H9 (cell line): Measurements from ENCODE around the gene IGF2. TPM values are rescaled to one million over a fixed set of nuclear protein-coding genes. Genes with fewer than 3 reads are reported as not detected.

ENCODE experiments used
- DNase-seq: peaks from one replicate; pipeline ENCODE4 v3.0.0-alpha.2; 2017
- H2AFZ ChIP-seq: one replicate; pipeline ENCODE4 v1.6.1; 2013; ENCODE audit warnings: mild to moderate bottlenecking, low read length, control low read depth, moderate library complexity
- H2AK5ac ChIP-seq: 2 replicates; pipeline ENCODE4 v1.6.1; 2013; ENCODE audit warnings: low read length, control low read depth, mixed read lengths; ENCODE audit not compliant: insufficient read length
- H2BK120ac ChIP-seq: one replicate; pipeline ENCODE4 v1.6.1; 2013; ENCODE audit warnings: low read depth, mild to moderate bottlenecking, low read length, control low read depth, inconsistent platforms; ENCODE audit not compliant: poor library complexity, severe bottlenecking
- H2BK12ac ChIP-seq: 2 replicates; pipeline ENCODE4 v1.6.1; 2013; ENCODE audit warnings: low read length, control low read depth, mixed read lengths, low read depth; ENCODE audit not compliant: insufficient read length
- H2BK15ac ChIP-seq: 2 replicates; pipeline ENCODE4 v1.6.1; 2013; ENCODE audit warnings: low read depth, low read length, control low read depth
- H2BK20ac ChIP-seq: one replicate; pipeline ENCODE4 v1.6.1; 2013; ENCODE audit warnings: low read depth, mild to moderate bottlenecking, low read length, control low read depth, inconsistent platforms; ENCODE audit not compliant: poor library complexity, severe bottlenecking
- H2BK5ac ChIP-seq: 2 replicates; pipeline ENCODE4 v1.6.1; 2013; ENCODE audit warnings: low read length, control low read depth, mixed read lengths; ENCODE audit not compliant: insufficient read length
- H3K14ac ChIP-seq: 2 replicates; pipeline ENCODE4 v1.6.1; 2013; ENCODE audit warnings: low read length, control low read depth; ENCODE audit not compliant: insufficient read depth
- H3K18ac ChIP-seq: 2 replicates; pipeline ENCODE4 v1.6.1; 2013; ENCODE audit warnings: low read depth, mild to moderate bottlenecking, mixed read lengths, low read length, control low read depth; ENCODE audit not compliant: insufficient read length
- H3K23ac ChIP-seq: 2 replicates; pipeline ENCODE4 v1.6.1; 2013; ENCODE audit warnings: low read length, control low read depth, mixed read lengths, low read depth; ENCODE audit not compliant: insufficient read length
- H3K23me2 ChIP-seq: 2 replicates; pipeline ENCODE4 v1.6.1; 2013; ENCODE audit warnings: low read depth, mild to moderate bottlenecking, mixed read lengths, low read length, control low read depth; ENCODE audit not compliant: insufficient read length, poor library complexity, severe bottlenecking
- H3K27ac ChIP-seq: 2 replicates; pipeline ENCODE4 v1.5.1; 2013; ENCODE audit warnings: low read length, control low read depth, mixed read lengths, low read depth; ENCODE audit not compliant: insufficient read length
- H3K27me3 ChIP-seq: 2 replicates; pipeline ENCODE4 v1.6.1; 2013; ENCODE audit warnings: low read length, control low read depth, inconsistent platforms; ENCODE audit not compliant: insufficient read depth
- H3K4ac ChIP-seq: 2 replicates; pipeline ENCODE4 v1.6.1; 2013; ENCODE audit warnings: low read depth, mild to moderate bottlenecking, control low read depth, inconsistent platforms, low read length, moderate library complexity
- H3K4me1 ChIP-seq: 2 replicates; pipeline ENCODE4 v1.6.1; 2013; ENCODE audit warnings: low read length, control low read depth, inconsistent platforms; ENCODE audit not compliant: insufficient read depth
- H3K4me2 ChIP-seq: 2 replicates; pipeline ENCODE4 v1.6.1; 2013; ENCODE audit warnings: low read length, control low read depth, mixed read lengths; ENCODE audit not compliant: insufficient read length, insufficient read depth
- H3K56ac ChIP-seq: 2 replicates; pipeline ENCODE4 v1.6.1; 2013; ENCODE audit warnings: low read depth, mild to moderate bottlenecking, mixed read lengths, low read length, control low read depth; ENCODE audit not compliant: insufficient read length
- H3K79me1 ChIP-seq: 2 replicates; pipeline ENCODE4 v1.6.1; 2013; ENCODE audit warnings: low read depth, mild to moderate bottlenecking, moderate library complexity, low read length, control low read depth, inconsistent platforms; ENCODE audit not compliant: insufficient read depth, poor library complexity, severe bottlenecking
- H3K79me2 ChIP-seq: 2 replicates; pipeline ENCODE4 v1.6.1; 2013; ENCODE audit warnings: low read length, control low read depth, inconsistent platforms; ENCODE audit not compliant: insufficient read depth
- H3K9ac ChIP-seq: 2 replicates; pipeline ENCODE4 v1.6.1; 2013; ENCODE audit warnings: low read length, control low read depth, mixed read lengths; ENCODE audit not compliant: insufficient read length; ENCODE audit errors: extremely low read depth
- H3K9me3 ChIP-seq: one replicate; pipeline ENCODE4 v1.6.1; 2013; ENCODE audit warnings: low read depth, low read length, inconsistent platforms; ENCODE audit not compliant: control insufficient read depth
- H3T11ph ChIP-seq: one replicate; pipeline ENCODE4 v1.6.1; 2013; ENCODE audit warnings: mild to moderate bottlenecking, low read length, control low read depth, inconsistent platforms
- H4K20me1 ChIP-seq: one replicate; pipeline ENCODE4 v1.6.1; 2013; ENCODE audit not compliant: control insufficient read depth, insufficient read length, insufficient read depth
- H4K5ac ChIP-seq: 2 replicates; pipeline ENCODE4 v1.6.1; 2013; ENCODE audit warnings: low read depth, mild to moderate bottlenecking, mixed read lengths, low read length, control low read depth; ENCODE audit not compliant: insufficient read length
- H4K8ac ChIP-seq: replicated peaks from 2 replicates; pipeline ENCODE4 v1.6.1; 2013; ENCODE audit warnings: low read length, control low read depth, mixed read lengths, low read depth; ENCODE audit not compliant: insufficient read length
- H4K91ac ChIP-seq: 2 replicates; pipeline ENCODE4 v1.6.1; 2013; ENCODE audit warnings: low read depth, mild to moderate bottlenecking, moderate library complexity, mixed read lengths, low read length, control low read depth; ENCODE audit not compliant: insufficient read length
- H3K27ac Mint-ChIP-seq, 3 experiments: 2 replicates in 2 of 3; 3 replicates in 1 of 3; pipeline ENCODE4 v1.8.0; 2020 to 2021; ENCODE audit warnings: mixed read lengths in 3 of 3, mild to moderate bottlenecking in 1 of 3, moderate library complexity in 1 of 3
- H3K27me3 Mint-ChIP-seq: 2 replicates; pipeline ENCODE4 v1.8.0; 2021; ENCODE audit warnings: low read depth, mild to moderate bottlenecking, moderate library complexity, mixed read lengths
- H3K36me3 Mint-ChIP-seq, 3 experiments: 2 replicates in 2 of 3; 3 replicates in 1 of 3; pipeline ENCODE4 v1.8.0; 2020 to 2021; ENCODE audit warnings: low read depth in 3 of 3, mixed read lengths in 3 of 3; ENCODE audit not compliant: insufficient read depth in 1 of 3
- H3K4me1 Mint-ChIP-seq, 2 experiments: 2 replicates each; pipeline ENCODE4 v1.8.0; 2020; ENCODE audit warnings: mixed read lengths in 2 of 2
- H3K4me3 Mint-ChIP-seq, 2 experiments: 2 replicates in 1 of 2; 3 replicates in 1 of 2; pipeline ENCODE4 v1.8.0; 2020 to 2021; ENCODE audit warnings: mild to moderate bottlenecking in 2 of 2, mixed read lengths in 2 of 2, moderate library complexity in 1 of 2
- H3K9me3 Mint-ChIP-seq, 2 experiments: 2 replicates in 1 of 2; 3 replicates in 1 of 2; pipeline ENCODE4 v1.8.0; 2020; ENCODE audit warnings: mild to moderate bottlenecking in 2 of 2, mixed read lengths in 2 of 2, moderate library complexity in 1 of 2
- WGBS: extraction: QIAGEN DNeasy Blood & Tissue Kit; methylation state at CpG from one replicate; pipeline ENCODE4 v1.1.7; 2013; ENCODE audit warnings: missing lambda C conversion rate, low lambda C conversion rate, mixed read lengths; ENCODE audit not compliant: insufficient read length; ENCODE audit errors: extremely low coverage; 5-methylcytosine and 5-hydroxymethylcytosine counted together
- total RNA-seq: library from RNA; stranded (reverse); gene quantifications from 2 replicates; pipeline ENCODE4 v1.2.1, GENCODE V29; 2021
- TF ChIP-seq, protein P1 (sequence below): fragments of 200-600 bp; sonication (generic); conservative IDR thresholded peaks from 3 replicates; pipeline ENCODE4 v1.8.0; 2021; ENCODE audit warnings: antibody characterized with exemption, mild to moderate bottlenecking

Gene IGF2
- total RNA-seq, 1 experiment from 2014 or later = 2.8 TPM

DNA sequence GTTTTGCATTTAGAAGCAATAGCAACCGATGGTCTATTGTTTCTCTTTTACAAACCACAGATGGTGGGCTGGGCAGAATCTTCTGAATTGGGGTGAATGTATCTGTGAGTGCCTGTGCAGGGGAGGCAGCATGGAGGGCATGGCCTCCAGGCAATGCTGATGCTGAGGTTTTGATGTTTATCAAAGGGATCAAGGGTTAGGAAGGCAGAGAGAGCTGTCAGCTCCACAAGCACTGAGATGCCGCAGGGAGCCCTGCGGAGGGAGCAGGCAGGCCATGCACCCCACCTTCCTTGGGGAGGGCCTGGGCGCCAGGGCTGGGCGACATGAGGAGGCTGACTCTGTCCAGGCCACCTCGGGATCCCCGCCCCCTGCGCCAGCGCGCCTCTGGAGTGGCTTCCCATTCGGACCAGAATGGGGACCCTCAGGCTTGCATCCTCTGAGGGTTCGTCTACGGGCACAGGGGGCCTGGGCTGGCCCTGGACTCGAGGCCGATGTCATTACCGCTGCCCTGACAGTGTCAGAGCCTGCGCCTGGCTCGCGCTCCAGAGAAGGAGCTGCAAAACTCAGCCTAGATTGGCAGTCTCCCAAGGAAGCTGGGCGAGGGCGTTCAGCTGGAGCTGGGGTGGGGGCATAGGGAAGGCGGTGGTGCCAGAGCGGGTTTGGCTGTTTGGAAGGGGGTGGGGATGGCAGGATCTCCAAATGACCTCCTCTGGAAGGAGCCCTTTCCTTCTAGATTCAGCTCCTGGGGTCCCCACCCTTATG, 46.3 kb upstream of the IGF2 start:
- H3K4me2 ChIP-seq = no peak overlapping the region
- H3K14ac ChIP-seq = no peak overlapping the region; the same call in 1 of the 2 replicates
- no peaks in the 10 kb centered on the region for H3K27me3 ChIP-seq
- H3K4ac ChIP-seq = no peak overlapping the region
- H3K23ac ChIP-seq = no peak overlapping the region
- Mint-ChIP-seq H3K27ac (no peak overlapping the region), H3K4me1 (peaks cover 0 to 1% of the 10 kb centered on the region in 2 experiments; a peak in 1 of 4 replicates), H3K9me3 (no peaks in the 10 kb centered on the region), H3K27me3 (peaks cover 29% of the 10 kb centered on the region), H3K36me3 (no peaks in the 10 kb centered on the region), H3K4me3 (no peak overlapping the region; a peak in 1 of 5 replicates)
- no peaks in the 10 kb centered on the region for H3K4me1 ChIP-seq
- H3K27ac ChIP-seq = no peak overlapping the region
- H3K79me2 ChIP-seq = no peaks in the 10 kb centered on the region
- no peak overlapping the region for H3K56ac ChIP-seq
- H2BK20ac ChIP-seq = no peak overlapping the region
- no peak overlapping the region for H2BK5ac ChIP-seq
- no peak overlapping the region for H3K18ac ChIP-seq
- H2AFZ ChIP-seq = no peak overlapping the region
- no peak overlapping the region for H3K9ac ChIP-seq
- TF ChIP-seq, protein P1, sequence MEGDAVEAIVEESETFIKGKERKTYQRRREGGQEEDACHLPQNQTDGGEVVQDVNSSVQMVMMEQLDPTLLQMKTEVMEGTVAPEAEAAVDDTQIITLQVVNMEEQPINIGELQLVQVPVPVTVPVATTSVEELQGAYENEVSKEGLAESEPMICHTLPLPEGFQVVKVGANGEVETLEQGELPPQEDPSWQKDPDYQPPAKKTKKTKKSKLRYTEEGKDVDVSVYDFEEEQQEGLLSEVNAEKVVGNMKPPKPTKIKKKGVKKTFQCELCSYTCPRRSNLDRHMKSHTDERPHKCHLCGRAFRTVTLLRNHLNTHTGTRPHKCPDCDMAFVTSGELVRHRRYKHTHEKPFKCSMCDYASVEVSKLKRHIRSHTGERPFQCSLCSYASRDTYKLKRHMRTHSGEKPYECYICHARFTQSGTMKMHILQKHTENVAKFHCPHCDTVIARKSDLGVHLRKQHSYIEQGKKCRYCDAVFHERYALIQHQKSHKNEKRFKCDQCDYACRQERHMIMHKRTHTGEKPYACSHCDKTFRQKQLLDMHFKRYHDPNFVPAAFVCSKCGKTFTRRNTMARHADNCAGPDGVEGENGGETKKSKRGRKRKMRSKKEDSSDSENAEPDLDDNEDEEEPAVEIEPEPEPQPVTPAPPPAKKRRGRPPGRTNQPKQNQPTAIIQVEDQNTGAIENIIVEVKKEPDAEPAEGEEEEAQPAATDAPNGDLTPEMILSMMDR = no peak
- H3K23me2 ChIP-seq = no peaks in the 10 kb centered on the region
- no peaks in the 10 kb centered on the region for H4K20me1 ChIP-seq
- no peak overlapping the region for H4K8ac ChIP-seq
- H2AK5ac ChIP-seq = no peak overlapping the region
- H4K91ac ChIP-seq = no peak overlapping the region
- no peak overlapping the region for H3T11ph ChIP-seq
- no peak overlapping the region for H2BK15ac ChIP-seq
- WGBS = no CpG with 5 or more reads among the region's 23 CpGs
- H2BK120ac ChIP-seq = no peak overlapping the region
- H3K79me1 ChIP-seq = no peaks in the 10 kb centered on the region
- H4K5ac ChIP-seq = no peak overlapping the region
- DNase-seq = no peak
- H3K9me3 ChIP-seq = no peaks in the 10 kb centered on the region
- H2BK12ac ChIP-seq = no peak overlapping the region
